Astrocyte (in vitro differentiated cells and primary cell): ENCODE measurements around the gene ZBTB16. TPM values are rescaled to one million over a fixed set of nuclear protein-coding genes. Genes with fewer than 3 reads are reported as not detected.

Experiments used
- DNase-seq: peaks from one replicate; pipeline ENCODE4 v3.0.0-alpha.2; 2010; ENCODE audit warnings: low read depth
- FAIRE-seq: peaks from 2 replicates; lab custom pipeline; 2011; peaks lifted over from hg19 to GRCh38; lab: Jason Lieb, UNC
- H2AFZ ChIP-seq: 2 replicates; pipeline ENCODE4 v1.6.0; 2012; ENCODE audit warnings: low read depth, low read length, inconsistent platforms
- H3K27ac ChIP-seq: 2 replicates; pipeline ENCODE4 v1.5.1; 2011; ENCODE audit warnings: low read depth, low read length, inconsistent platforms
- H3K27me3 ChIP-seq: 2 replicates; pipeline ENCODE4 v1.6.0; 2011; ENCODE audit warnings: low read length, inconsistent platforms; ENCODE audit not compliant: insufficient read depth
- H3K36me3 ChIP-seq: 2 replicates; pipeline ENCODE4 v1.5.1; 2011; ENCODE audit warnings: low read length, inconsistent platforms; ENCODE audit not compliant: insufficient read depth
- H3K4me1 ChIP-seq: 2 replicates; pipeline ENCODE4 v1.5.1; 2011; ENCODE audit warnings: low read length, inconsistent platforms; ENCODE audit not compliant: insufficient read depth
- H3K4me2 ChIP-seq: 2 replicates; pipeline ENCODE4 v1.6.0; 2012; ENCODE audit warnings: low read length, inconsistent platforms
- H3K4me3 ChIP-seq: 2 replicates; pipeline ENCODE4 v1.5.1; 2011; ENCODE audit warnings: low read depth, mild to moderate bottlenecking, low read length, inconsistent platforms; ENCODE audit not compliant: insufficient read depth
- H3K79me2 ChIP-seq: 2 replicates; pipeline ENCODE4 v1.6.0; 2012; ENCODE audit warnings: mild to moderate bottlenecking, low read length, inconsistent platforms; ENCODE audit not compliant: insufficient read depth
- H3K9ac ChIP-seq: 2 replicates; pipeline ENCODE4 v1.6.0; 2012; ENCODE audit warnings: mild to moderate bottlenecking, low read length, inconsistent platforms
- H3K9me3 ChIP-seq: 2 replicates; pipeline ENCODE4 v1.5.1; 2012; ENCODE audit warnings: low read depth, mild to moderate bottlenecking, low read length, inconsistent platforms; ENCODE audit not compliant: insufficient read depth
- H4K20me1 ChIP-seq: 2 replicates; pipeline ENCODE4 v1.6.0; 2012; ENCODE audit warnings: low read length, inconsistent platforms; ENCODE audit not compliant: insufficient read depth
- H3K27ac Mint-ChIP-seq: one replicate; pipeline ENCODE4 v1.8.0; 2021; ENCODE audit warnings: mild to moderate bottlenecking, mixed read lengths; ENCODE audit not compliant: unreplicated experiment
- H3K27me3 Mint-ChIP-seq: one replicate; pipeline ENCODE4 v1.8.0; 2021; ENCODE audit warnings: low read depth, mixed read lengths; ENCODE audit not compliant: unreplicated experiment
- H3K36me3 Mint-ChIP-seq: one replicate; pipeline ENCODE4 v1.8.0; 2021; ENCODE audit warnings: low read depth, mixed read lengths; ENCODE audit not compliant: unreplicated experiment
- H3K4me1 Mint-ChIP-seq: one replicate; pipeline ENCODE4 v1.8.0; 2021; ENCODE audit warnings: low read depth, mixed read lengths; ENCODE audit not compliant: unreplicated experiment
- H3K4me3 Mint-ChIP-seq: one replicate; pipeline ENCODE4 v1.8.0; 2021; ENCODE audit warnings: mild to moderate bottlenecking, moderate library complexity, mixed read lengths; ENCODE audit not compliant: unreplicated experiment
- H3K9me3 Mint-ChIP-seq: one replicate; pipeline ENCODE4 v1.8.0; 2021; ENCODE audit warnings: mild to moderate bottlenecking, mixed read lengths; ENCODE audit not compliant: unreplicated experiment
- CTCF ChIP-seq: IDR thresholded peaks from 2 replicates; pipeline ENCODE4 v1.5.1; 2011; ENCODE audit warnings: low read depth, mild to moderate bottlenecking, inconsistent platforms, low read length, moderate library complexity; ENCODE audit not compliant: insufficient read depth
- EZH2 ChIP-seq: IDR thresholded peaks from 2 replicates; pipeline ENCODE4 v1.6.1; 2012; ENCODE audit warnings: mild to moderate bottlenecking, low read length, inconsistent platforms; ENCODE audit not compliant: insufficient read depth
- total RNA-seq: library from RNA; stranded (reverse); gene quantifications from 2 replicates; pipeline ENCODE4 v1.2.1, GENCODE V29; 2021

ZBTB16 gene
- total RNA-seq, 1 donor from 2014 or later: 0.50 TPM

- H3K27ac ChIP-seq: no peak overlapping the region
- H3K9me3 Mint-ChIP-seq: no peaks in the 10 kb centered on the region
- H3K4me1 Mint-ChIP-seq: peaks cover 10% of the 10 kb centered on the region
- H3K27me3 Mint-ChIP-seq: peaks cover 48% of the 10 kb centered on the region
- no peak overlapping the region for H3K4me3 Mint-ChIP-seq
- no peak overlapping the region for H3K27ac Mint-ChIP-seq
- peaks cover 3% of the 10 kb centered on the region for H3K4me1 ChIP-seq
- no peaks in the 10 kb centered on the region for H3K79me2 ChIP-seq
- DNase-seq: no peak
- no peak overlapping the region for H3K9ac ChIP-seq
- H4K20me1 ChIP-seq: no peaks in the 10 kb centered on the region
- TF ChIP-seq EZH2 (no peak), CTCF (no peak)
- H3K4me2 ChIP-seq: no peak overlapping the region
- H3K36me3 ChIP-seq: no peaks in the 10 kb centered on the region
- no peak overlapping the region for H2AFZ ChIP-seq
- no peaks in the 10 kb centered on the region for H3K9me3 ChIP-seq
- no peak for FAIRE-seq
- H3K4me3 ChIP-seq: no peak overlapping the region
- no peaks in the 10 kb centered on the region for H3K36me3 Mint-ChIP-seq
- peaks cover 11% of the 10 kb centered on the region for H3K27me3 ChIP-seq
Measured at GRCh38 chr11:114109206-114110090, 49.9 kb downstream of the ZBTB16 start.

- no peak for DNase-seq
- no peak overlapping the region for H3K4me3 Mint-ChIP-seq
- no peaks in the 10 kb centered on the region for H3K9me3 Mint-ChIP-seq
- no peaks in the 10 kb centered on the region for H3K36me3 ChIP-seq
- H3K36me3 Mint-ChIP-seq: no peaks in the 10 kb centered on the region
- no peak overlapping the region for H3K27ac Mint-ChIP-seq
- H2AFZ ChIP-seq: no peak overlapping the region
- peaks cover 3% of the 10 kb centered on the region for H3K4me1 ChIP-seq
- no peak overlapping the region for H3K9ac ChIP-seq
- FAIRE-seq: no peak
- peaks cover 11% of the 10 kb centered on the region for H3K27me3 ChIP-seq
- no peaks in the 10 kb centered on the region for H3K9me3 ChIP-seq
- H4K20me1 ChIP-seq: no peaks in the 10 kb centered on the region
- peaks cover 10% of the 10 kb centered on the region for H3K4me1 Mint-ChIP-seq
- H3K4me3 ChIP-seq: no peak overlapping the region
- no peak overlapping the region for H3K4me2 ChIP-seq
- H3K27me3 Mint-ChIP-seq: peaks cover 45% of the 10 kb centered on the region
- TF ChIP-seq CTCF: no peak
- TF ChIP-seq EZH2: no peak
- H3K79me2 ChIP-seq: no peaks in the 10 kb centered on the region
- no peak overlapping the region for H3K27ac ChIP-seq
Measured at GRCh38 chr11:114110123-114110522, 50.6 kb downstream of the ZBTB16 start.
